Fibroblast of skin of left biceps (primary cell): ENCODE results near the gene SPINT3.
"Not testable (repeated sequence)": the region's sequence is repeated elsewhere in the genome, so short reads cannot be mapped to it uniquely, and the experiment has no call there.

Experiments
- DNase-seq, 2 experiments: peaks; one replicate each; pipeline ENCODE4 v3.0.0-alpha.2; 2013; ENCODE audit warnings: low read depth in 2 of 2

The SPINT3 gene

GRCh38 chr20:45502561-45502960, 12.9 kb downstream of the SPINT3 start:
- no peak for DNase-seq

- no peak for DNase-seq
Observed at GRCh38 chr20:45501600-45501999, 13.8 kb downstream of the SPINT3 start.

- no peak for DNase-seq
Observed at GRCh38 chr20:45500022-45500421, 15.4 kb downstream of the SPINT3 start.

GRCh38 chr20:45497971-45498494, 17.4 kb downstream of the SPINT3 start:
- DNase-seq: no peak

GRCh38 chr20:45496166-45496565, 19.3 kb downstream of the SPINT3 start:
- DNase-seq: no peak

GRCh38 chr20:45495501-45495941, 19.9 kb downstream of the SPINT3 start:
- no peak for DNase-seq

GRCh38 chr20:45489083-45489531, 26.3 kb downstream of the SPINT3 start:
- no peak for DNase-seq

- no peak for DNase-seq
Observed at GRCh38 chr20:45487231-45487635, 28.2 kb downstream of the SPINT3 start.

- DNase-seq: no peak
Observed at GRCh38 chr20:45485388-45485787, 30.0 kb downstream of the SPINT3 start.

- no peak for DNase-seq
Observed at GRCh38 chr20:45484676-45485075, 30.7 kb downstream of the SPINT3 start.

- DNase-seq: no peak
Observed at GRCh38 chr20:45479822-45480221, 35.6 kb downstream of the SPINT3 start.

GRCh38 chr20:45477530-45478148, 37.8 kb downstream of the SPINT3 start:
- DNase-seq: not testable (repeated sequence)

- not testable (repeated sequence) for DNase-seq
Observed at GRCh38 chr20:45472286-45472685, 43.1 kb downstream of the SPINT3 start.

- DNase-seq: no peak
Observed at GRCh38 chr20:45470937-45471336, 44.5 kb downstream of the SPINT3 start.

- no peak for DNase-seq
Observed at GRCh38 chr20:45470262-45470931, 45.0 kb downstream of the SPINT3 start.

GRCh38 chr20:45469336-45470261, 45.8 kb downstream of the SPINT3 start, which contains the start of gene WFDC2:
Gene WFDC2, plus strand, starts transcription at chr20:45469753. Its CDS starts 29 bp downstream, at chr20:45469782.
- no peak for DNase-seq

GRCh38 chr20:45467861-45468260, 47.6 kb downstream of the SPINT3 start:
- no peak for DNase-seq

- DNase-seq: no peak
Observed at GRCh38 chr20:45467172-45467571, 48.2 kb downstream of the SPINT3 start.

GRCh38 chr20:45465491-45466266, 49.7 kb downstream of the SPINT3 start:
- DNase-seq: no peak

- DNase-seq: no peak
Observed at GRCh38 chr20:45463709-45464108, 51.7 kb downstream of the SPINT3 start.
